GM10266 (cell line): ENCODE measurements around the gene PRDX6.

Experiments
- DNase-seq: peaks from one replicate; pipeline ENCODE4 v3.0.0; 2012; ENCODE audit errors: extremely low spot score
- TF ChIP-seq, protein P1 (sequence below): IDR thresholded peaks from 2 replicates; pipeline ENCODE4 v1.5.1; 2012; ENCODE audit warnings: mild to moderate bottlenecking, low read depth; ENCODE audit not compliant: control insufficient read depth, insufficient read depth; ENCODE audit errors: missing control alignments

PRDX6 gene

DNA sequence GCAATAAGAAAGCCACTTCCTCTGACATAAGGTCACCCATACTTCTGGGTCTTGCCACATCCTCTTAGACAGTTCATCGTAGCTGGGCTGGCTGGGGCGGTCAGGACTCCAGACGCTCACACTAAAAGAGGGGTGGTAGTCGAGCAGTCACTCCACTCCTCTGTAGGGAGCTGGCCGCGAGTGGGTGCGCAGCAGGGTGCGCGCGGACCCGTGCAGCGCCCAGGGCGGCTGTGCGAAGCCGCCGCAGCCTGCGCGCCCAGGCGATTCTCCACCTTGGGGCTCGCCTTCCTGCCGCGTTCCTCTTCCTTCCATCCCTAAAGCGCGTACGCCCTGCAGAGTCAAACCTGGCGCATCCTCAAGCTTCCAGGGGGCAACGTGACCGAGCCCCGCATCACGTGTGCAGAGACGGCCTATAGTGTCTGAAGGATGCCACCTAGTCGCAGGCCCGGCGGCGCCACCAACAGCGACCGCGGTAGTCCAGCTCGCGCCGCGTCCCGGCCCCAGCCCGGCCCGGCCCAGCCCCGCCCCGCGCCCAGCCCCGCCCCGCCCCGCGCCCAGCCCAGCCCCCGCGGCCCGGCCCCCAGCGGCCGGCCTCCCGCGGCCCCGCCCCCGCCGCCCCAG lies 360 bp upstream of the PRDX6 start:
- DNase-seq, result peak; percentile 97
- TF ChIP-seq, protein P1, sequence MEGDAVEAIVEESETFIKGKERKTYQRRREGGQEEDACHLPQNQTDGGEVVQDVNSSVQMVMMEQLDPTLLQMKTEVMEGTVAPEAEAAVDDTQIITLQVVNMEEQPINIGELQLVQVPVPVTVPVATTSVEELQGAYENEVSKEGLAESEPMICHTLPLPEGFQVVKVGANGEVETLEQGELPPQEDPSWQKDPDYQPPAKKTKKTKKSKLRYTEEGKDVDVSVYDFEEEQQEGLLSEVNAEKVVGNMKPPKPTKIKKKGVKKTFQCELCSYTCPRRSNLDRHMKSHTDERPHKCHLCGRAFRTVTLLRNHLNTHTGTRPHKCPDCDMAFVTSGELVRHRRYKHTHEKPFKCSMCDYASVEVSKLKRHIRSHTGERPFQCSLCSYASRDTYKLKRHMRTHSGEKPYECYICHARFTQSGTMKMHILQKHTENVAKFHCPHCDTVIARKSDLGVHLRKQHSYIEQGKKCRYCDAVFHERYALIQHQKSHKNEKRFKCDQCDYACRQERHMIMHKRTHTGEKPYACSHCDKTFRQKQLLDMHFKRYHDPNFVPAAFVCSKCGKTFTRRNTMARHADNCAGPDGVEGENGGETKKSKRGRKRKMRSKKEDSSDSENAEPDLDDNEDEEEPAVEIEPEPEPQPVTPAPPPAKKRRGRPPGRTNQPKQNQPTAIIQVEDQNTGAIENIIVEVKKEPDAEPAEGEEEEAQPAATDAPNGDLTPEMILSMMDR, result peak; percentile 36

DNA sequence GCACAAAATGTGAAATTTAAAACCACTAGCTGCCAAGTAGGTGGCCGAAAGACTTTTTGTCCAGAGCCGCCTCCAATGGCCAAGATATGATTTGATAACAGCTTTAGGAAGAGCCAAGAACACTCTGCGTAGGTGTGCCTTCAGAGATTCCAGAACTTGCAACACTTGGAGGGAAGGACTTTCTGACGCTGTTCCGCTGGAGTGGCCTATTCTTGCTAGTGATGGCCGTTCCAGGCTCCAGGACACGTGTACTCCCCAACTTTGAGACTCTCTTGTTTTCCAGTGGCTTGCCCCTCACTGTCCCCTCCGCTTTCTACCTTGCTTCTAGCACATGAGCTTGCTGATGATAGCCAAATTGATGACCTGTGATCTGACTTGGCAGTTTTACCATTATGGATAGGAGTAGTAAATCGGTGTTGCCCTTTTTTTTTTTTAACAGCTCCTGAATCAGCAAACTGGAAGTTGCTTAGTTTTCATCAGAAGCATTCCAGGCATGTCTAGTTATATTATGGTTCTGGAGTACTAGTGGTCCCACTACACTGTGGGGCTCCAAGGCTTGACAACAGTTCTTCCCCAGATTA lies 1.0 kb downstream of the PRDX6 start:
- TF ChIP-seq, protein P1, result no peak
- DNase-seq, result peak; percentile 18

DNA sequence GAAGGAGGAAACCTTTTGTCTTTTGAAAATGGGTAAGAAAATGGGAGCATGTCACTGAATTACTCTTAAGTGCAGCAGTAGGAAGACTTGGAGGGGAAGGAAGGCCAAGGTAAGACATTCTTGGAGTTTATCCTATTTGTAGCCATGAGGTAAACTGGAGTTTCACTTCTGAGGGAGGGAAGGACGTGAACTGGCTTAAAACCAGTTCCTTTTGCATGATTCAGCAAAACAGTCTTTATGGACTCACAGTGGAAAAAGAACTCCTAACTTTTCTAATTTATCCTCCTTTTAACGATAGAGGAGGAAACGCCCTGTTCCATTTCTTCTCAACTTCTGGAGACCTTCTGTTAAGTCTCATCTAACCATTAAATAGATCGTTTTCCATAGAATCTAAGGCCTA lies 2.5 kb downstream of the PRDX6 start:
- TF ChIP-seq, protein P1, result no peak
- DNase-seq, result no peak

DNA sequence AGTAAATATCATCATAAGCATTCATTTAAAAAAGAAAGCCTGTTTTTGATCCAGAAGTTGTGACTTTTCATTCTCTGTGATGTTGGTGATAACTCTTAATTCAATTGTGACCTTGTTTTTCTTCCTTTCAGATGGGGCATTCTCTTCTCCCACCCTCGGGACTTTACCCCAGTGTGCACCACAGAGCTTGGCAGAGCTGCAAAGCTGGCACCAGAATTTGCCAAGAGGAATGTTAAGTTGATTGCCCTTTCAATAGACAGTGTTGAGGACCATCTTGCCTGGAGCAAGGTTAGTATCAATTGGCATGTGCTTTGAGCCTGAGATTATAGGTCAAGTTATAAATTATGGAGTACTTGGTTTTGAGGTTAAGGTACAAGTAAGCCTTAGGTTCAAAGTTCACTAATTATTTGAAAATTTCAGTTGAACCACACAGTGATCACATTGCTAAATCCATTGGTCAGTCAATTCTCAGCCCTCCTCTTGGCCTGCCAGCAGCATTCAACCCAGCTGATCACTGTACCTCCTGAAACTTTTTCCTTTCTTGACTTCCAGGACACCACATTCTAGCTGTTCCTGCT lies 4.1 kb downstream of the PRDX6 start:
- TF ChIP-seq, protein P1, result no peak
- DNase-seq, result no peak

DNA sequence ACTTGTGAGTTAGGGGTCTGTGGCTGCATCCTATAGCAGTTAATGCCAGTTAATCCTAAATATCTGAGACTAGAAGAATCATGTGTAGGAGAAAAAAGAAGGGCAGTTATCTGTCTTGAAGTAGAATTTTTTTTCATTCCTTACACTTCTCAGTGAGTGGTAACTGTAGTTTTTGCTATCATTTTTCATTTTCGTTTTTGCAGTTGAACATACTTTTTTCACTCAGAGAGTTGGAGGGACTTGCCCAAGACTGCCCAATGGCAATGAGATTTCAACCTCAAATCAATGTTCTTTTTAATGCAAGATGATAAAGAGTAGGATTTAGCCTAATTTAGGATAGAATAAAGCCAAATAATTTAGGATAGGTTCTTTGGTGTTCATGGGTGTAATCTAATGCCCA lies 5.5 kb downstream of the PRDX6 start:
- TF ChIP-seq, protein P1, result no peak
- no peak for DNase-seq

DNA sequence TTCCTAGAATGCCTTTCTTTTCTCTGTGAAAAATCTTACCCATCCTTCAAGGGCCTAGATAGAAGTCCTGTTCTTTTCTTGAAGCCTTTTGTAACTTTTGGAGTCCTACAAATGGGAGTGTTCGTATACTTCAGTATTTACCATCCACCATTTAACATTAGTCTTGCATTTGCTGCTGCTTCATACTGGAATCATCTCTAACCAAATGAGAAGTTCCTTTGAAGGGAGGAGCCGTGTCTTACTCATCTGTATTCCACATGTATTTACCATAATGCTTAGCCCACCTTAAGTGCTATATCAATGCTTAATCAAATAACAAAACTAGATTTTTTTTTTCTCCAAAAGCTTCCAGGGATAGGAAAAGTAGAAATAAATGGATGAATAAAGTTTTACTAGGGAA lies 7.1 kb downstream of the PRDX6 start:
- DNase-seq, result no peak
- TF ChIP-seq, protein P1, result no peak

DNA sequence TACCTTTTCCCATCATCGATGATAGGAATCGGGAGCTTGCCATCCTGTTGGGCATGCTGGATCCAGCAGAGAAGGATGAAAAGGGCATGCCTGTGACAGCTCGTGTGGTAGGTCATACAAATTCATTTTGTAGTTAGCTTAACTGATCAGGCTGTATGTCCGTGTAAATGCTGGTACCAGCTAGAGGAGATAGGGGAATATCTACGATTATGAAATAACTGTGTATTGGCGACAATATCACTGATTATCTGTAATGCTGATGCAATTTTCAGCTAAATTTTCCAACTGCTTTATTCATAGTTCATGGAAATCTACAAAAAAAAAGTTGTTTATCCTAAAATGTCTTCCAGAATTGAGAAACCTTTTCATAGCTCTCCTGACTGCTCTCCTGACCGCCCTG lies 8.3 kb downstream of the PRDX6 start:
- DNase-seq, result no peak
- TF ChIP-seq, protein P1, result no peak
